Measurements from ENCODE around the gene DMPK.

DNA sequence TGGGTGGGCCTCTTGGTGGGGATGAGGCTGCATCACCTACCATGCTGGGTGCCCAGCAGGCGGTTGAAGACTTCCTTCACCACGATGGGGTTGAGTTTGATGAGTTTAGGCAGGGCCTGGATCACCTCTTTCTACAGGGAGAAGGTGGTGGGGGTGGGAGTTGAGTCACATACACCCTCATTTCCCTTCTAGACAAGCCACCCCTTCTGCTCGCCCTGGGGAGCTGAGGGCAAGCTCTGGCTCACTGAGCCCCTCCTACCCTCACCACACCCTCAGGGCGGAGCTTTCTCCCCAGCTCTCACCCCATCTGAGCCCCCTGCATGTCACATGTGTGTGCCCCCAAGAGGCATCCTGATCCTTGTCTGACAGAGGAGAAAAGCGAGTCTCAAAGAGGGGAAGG lies 40.4 kb upstream of the DMPK start:
- TF ChIP-seq EZH2phosphoT487 (IDR thresholded peaks at IDR 0.05; ENCODE audit: unreplicated experiment) (no peak), REST (IDR thresholded peaks at IDR 0.05; ENCODE audit: unreplicated experiment) (no peak), EZH2 (IDR thresholded peaks at IDR 0.05; ENCODE audit: low read depth, unreplicated experiment) (no peak), JUNB (IDR thresholded peaks at IDR 0.05; ENCODE audit: unreplicated experiment) (no peak), NANOG (IDR thresholded peaks at IDR 0.05; ENCODE audit: borderline replicate concordance) (no peak), ETS1 (IDR thresholded peaks at IDR 0.05) (no peak), POLR2AphosphoS5 (IDR thresholded peaks at IDR 0.05; ENCODE audit: low read depth) (no peak), CREB1 (CRISPR knock-in tag; IDR thresholded peaks at IDR 0.05; ENCODE audit: low read depth) (no peak)
- TF ChIP-seq, protein P1, sequence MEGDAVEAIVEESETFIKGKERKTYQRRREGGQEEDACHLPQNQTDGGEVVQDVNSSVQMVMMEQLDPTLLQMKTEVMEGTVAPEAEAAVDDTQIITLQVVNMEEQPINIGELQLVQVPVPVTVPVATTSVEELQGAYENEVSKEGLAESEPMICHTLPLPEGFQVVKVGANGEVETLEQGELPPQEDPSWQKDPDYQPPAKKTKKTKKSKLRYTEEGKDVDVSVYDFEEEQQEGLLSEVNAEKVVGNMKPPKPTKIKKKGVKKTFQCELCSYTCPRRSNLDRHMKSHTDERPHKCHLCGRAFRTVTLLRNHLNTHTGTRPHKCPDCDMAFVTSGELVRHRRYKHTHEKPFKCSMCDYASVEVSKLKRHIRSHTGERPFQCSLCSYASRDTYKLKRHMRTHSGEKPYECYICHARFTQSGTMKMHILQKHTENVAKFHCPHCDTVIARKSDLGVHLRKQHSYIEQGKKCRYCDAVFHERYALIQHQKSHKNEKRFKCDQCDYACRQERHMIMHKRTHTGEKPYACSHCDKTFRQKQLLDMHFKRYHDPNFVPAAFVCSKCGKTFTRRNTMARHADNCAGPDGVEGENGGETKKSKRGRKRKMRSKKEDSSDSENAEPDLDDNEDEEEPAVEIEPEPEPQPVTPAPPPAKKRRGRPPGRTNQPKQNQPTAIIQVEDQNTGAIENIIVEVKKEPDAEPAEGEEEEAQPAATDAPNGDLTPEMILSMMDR (conservative IDR thresholded peaks at IDR 0.05; ENCODE audit: low read depth in 2 of 2) = no peak

Data from GM23338 (cell line).